Measurements from ENCODE around the gene TMEM183A. TPM values are rescaled to one million over a fixed set of nuclear protein-coding genes. Genes with fewer than 3 reads are reported as not detected.
A peak's percentile ranks its signal among the peaks of the same experiment; 100 is the strongest.
"Not testable (repeated sequence)": the region's sequence is repeated elsewhere in the genome, so short reads cannot be mapped to it uniquely, and the experiment has no call there.

Gene TMEM183A
- total RNA-seq, 1 donor from 2014 or later: 50.7 TPM

GRCh38 chr1:202987922-202988583 is 19.1 kb upstream of the TMEM183A start:
- DNase-seq (ENCODE audit: low spot score): no peak

GRCh38 chr1:202989879-202990278 is 17.3 kb upstream of the TMEM183A start:
- DNase-seq (ENCODE audit: low spot score): no peak

GRCh38 chr1:202991112-202991511 is 16.1 kb upstream of the TMEM183A start:
- no peak for DNase-seq (ENCODE audit: low spot score)

- no peak for DNase-seq (ENCODE audit: low spot score)
Measured at GRCh38 chr1:202994756-202995155, 12.4 kb upstream of the TMEM183A start.

- peak; percentile 65 for DNase-seq (ENCODE audit: low spot score)
Measured at GRCh38 chr1:202998836-202999750, 8.1 kb upstream of the TMEM183A start.

DNA sequence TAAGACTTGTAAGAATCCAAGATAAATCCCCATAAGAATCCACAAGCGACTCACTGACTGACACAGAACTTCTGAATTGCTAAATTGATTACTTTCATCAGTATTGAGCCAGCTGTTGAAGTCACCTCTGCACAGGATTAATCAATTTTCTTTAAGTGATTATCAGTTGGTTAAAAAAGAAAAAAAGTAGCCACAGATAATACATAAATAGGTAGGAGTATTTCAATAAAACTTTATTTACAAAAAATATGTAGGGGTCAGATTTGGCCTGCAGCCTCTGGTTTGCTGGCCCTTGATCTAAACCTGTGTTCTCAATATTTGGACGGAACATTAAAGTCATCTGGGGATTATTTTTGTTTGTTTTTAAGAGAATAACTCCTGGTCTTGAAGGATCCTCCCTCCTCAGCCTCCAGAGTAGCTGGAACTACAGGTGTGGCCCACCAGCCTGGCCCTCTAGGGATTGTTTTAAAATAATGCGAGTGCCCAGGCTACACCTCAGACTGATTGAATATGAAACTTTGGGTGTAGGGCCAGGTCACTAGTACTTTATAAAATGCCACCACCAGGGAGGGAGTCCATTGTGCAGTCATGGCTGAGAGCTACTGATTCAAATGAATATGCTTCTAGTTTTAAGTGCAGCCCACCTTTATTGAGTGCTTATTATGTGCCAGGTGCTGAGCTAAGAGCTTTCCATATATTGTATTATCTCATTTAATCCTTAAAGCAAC is 6.8 kb upstream of the TMEM183A start:
- no peak for DNase-seq (ENCODE audit: low spot score)

DNA sequence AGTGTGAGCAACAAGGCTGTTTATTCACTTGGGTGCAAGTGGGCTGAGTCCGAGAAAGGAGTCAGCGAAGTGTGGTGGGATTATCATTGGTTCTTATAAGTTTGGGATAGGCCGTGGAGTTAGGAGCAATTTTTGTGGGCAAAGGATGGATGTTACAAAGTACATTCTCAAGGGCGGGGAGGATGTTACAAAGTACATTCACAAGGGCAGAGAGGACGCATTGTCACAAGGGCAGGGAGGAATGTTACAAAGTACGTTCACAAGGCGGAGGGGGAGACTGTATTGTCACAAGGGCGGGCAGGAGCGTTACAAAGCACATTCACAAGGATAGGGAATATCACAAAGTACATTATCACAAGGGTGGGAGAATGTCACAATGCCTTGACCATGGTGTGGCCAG is 5.2 kb upstream of the TMEM183A start:
- DNase-seq (ENCODE audit: low spot score): no peak

- no peak for DNase-seq (ENCODE audit: low spot score)
Measured at GRCh38 chr1:203002951-203003350, 4.2 kb upstream of the TMEM183A start.

DNA sequence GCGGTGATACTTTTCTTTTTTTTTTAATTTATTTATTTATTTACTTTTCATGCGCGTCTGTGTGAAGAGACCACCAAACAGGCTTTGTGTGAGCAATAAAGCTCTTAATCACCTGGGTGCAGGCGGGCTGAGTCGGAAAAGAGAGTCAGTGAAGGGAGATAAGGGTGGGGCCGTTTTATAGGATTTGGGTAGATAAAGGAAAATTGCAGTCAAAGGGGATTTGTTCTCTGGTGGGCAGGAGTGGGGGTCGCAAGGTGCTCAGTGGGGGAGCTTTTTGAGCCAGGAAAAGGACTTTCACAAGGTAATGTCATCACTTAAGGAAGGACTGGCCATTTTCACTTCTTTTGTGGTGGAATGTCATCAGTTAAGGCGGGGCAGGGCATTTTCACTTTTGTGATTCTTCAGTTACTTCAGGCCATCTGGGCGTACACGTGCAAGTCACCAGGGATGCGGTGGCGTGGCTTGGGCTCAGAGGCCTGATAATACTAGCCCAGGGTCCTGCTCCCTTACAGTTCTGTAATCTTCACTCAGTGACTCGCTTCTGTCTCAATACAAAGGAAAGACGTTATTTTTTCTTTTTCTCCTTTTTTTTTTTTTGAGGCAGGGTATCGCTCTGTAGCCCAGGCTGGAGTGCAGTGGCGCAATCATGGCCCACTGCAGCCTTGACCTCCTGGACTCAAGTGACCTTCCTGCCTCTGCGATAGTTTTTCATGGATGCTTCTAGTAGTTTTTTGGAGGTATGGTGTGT is 1.6 kb upstream of the TMEM183A start:
- DNase-seq (ENCODE audit: low spot score): not testable (repeated sequence)

DNA sequence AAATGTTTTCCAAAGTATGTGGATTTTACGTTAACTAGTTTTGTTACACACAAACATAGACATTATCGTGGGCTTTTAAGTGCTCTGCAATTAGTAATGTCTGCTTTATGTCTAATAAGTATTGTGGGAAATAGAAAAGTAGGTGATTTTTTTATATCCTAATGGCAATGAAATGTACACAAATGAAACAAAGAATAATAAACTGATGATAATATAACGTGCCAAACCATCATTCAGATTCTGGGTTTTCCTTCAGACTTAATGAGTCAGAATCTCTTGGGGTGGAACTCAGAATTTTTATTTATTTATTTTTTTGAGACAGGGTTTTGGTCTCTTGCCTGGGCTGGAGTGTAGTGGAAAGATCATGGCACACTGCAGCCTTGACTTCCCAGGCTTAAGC is 2.0 kb downstream of the TMEM183A start:
- no peak for DNase-seq (ENCODE audit: low spot score)

- no peak for DNase-seq (ENCODE audit: low spot score)
Measured at GRCh38 chr1:203011582-203011981, 4.4 kb downstream of the TMEM183A start.

- no peak for DNase-seq (ENCODE audit: low spot score)
Measured at GRCh38 chr1:203017061-203017460, 9.9 kb downstream of the TMEM183A start.

- no peak for DNase-seq (ENCODE audit: low spot score)
Measured at GRCh38 chr1:203017692-203018091, 10.5 kb downstream of the TMEM183A start.

DNA sequence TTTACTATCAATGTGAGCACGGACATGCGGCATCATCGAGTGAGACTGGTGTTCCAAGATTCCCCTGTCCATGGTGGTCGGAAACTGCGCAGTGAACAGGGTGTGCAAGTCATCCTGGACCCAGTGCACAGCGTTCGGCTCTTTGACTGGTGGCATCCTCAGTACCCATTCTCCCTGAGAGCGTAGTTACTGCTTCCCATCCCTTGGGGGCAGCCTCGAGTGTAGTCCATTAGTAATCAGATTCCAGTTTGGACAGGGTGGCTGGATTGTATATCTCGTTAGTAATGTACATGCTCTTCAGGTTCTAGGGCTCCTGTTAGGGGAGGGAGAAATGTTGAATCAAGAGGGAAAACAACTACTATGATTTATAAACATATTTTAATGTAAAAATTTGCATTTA is 15.7 kb downstream of the TMEM183A start:
- DNase-seq (ENCODE audit: low spot score): not testable (repeated sequence)

DNA sequence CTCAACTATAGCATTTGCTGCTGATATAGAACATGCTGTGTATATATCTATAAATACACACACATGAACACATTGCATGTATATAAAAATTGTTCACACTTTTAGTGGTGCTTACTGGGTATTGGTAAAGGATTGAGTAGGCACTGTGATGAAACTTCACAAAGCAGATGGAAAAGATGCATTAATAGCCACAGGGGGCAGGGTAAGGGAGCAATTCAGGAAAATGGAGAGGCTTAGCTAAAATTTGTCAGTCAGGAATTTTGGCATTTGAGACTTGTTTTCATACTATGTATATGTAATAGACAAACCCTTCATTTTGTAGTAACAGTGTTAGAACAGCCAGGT is 18.5 kb downstream of the TMEM183A start:
- no peak for DNase-seq (ENCODE audit: low spot score)

DNA sequence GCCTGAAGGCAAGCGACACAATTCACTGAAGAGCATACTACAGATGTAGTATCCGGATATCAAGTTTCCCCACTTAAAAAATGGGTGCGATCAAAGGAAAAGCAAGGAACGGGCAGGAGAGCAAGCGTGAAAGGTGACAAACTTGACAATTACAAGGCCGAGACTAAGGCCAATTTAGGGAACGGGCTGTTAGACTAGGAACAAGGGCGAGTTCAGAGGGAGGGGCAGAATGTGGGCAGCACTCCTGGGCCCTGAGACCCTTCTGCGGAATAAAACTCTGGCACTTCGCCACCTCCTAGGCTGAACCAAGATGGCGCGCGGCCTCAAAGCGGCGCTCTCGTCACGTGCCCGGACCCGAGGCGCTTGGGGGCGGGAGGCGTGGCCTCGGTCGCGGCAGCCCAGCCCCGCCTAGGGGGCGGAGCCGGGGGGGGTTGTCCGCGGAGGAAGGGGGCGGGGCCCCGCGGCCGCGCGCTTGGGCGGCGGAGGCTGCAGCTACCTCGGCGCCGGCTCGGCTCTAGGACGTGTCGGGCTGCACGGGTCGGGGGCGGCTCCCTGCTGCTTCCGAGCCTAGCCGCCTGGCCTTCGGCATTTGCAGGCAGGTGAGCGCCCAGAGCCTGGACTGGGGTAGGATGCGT is 19.0 kb downstream of the TMEM183A start, which contains the start of gene PPFIA4:
PPFIA4 (plus strand) TSS at position 461 of the 635 bp plus-strand sequence. CDS start 12,518 bp downstream, outside the sequence.
- DNase-seq (ENCODE audit: low spot score): peak; percentile 85

- DNase-seq (ENCODE audit: low spot score): no peak
Measured at GRCh38 chr1:203026666-203027663, 19.8 kb downstream of the TMEM183A start.

- DNase-seq (ENCODE audit: low spot score): no peak
Measured at GRCh38 chr1:203028067-203028783, 21.1 kb downstream of the TMEM183A start.
